HG03521 (cell line): ENCODE measurements around the gene CDKAL1.

Source experiments
- ATAC-seq: cut with Tn5 transposase; IDR thresholded peaks from one replicate; pipeline ENCODE4 v1.9.1; 2021; ENCODE audit warnings: mild to moderate bottlenecking, moderate library complexity; ENCODE audit not compliant: unreplicated experiment

CDKAL1 gene

DNA sequence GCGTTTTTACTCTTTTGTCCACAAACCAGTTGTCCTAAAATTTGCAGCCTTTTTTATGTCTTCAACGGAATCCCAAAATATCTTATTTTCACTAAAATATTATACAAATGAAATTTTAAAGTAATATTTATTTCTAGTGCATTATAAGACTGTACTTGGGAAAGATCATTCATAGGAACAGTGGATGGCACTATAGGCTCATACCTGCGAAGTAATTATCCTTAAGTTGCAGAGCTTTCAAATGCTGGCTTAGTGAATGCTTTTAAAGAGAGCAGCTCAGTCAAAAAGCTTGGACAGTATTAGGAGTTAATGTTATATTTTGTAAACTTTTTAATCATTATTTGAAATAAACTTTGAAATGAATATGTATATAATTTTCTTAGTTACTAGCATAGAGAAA is 254.9 kb downstream of the CDKAL1 start:
- ATAC-seq, result no peak

DNA sequence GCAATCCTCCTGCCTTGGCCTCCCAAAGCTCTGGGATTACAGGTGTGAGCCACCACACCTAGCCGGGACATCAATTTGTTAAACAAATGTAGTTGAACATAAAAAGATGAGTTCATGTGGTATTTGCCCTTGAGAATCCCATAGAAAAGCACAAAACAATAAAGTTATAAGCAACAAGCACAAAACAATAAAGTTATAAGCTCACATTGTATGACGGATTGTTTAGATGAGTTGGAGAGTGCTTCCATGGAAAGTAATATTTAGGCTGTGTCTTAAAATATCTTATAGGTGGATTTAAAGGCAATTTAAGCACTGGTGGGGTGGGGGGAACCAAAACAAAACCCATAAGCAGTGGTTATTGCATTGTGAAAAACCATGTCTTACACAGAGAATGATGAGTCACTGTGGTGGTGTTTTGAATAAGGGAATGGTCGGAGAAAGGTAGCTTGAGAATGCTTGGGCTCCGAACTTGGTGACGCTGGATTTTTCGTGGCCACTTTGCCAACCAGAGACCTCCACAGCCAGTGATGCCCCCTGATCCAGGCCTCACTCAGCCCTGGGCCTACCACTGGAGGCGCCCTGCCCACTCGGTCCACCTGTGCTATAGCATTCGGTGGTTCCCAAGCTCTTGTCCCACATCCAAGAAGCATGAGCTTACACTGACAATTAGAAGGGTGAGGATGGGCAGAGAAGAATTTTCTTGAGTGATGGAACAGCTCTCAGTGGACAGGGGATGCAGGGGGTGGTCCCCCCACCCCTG is 256.0 kb downstream of the CDKAL1 start:
- no peak for ATAC-seq

- ATAC-seq, result no peak
Observed at GRCh38 chr6:20791074-20791473, 256.8 kb downstream of the CDKAL1 start.

- ATAC-seq, result no peak
Observed at GRCh38 chr6:20791944-20792343, 257.7 kb downstream of the CDKAL1 start.

GRCh38 chr6:20793174-20793573 is 258.9 kb downstream of the CDKAL1 start:
- no peak for ATAC-seq

DNA sequence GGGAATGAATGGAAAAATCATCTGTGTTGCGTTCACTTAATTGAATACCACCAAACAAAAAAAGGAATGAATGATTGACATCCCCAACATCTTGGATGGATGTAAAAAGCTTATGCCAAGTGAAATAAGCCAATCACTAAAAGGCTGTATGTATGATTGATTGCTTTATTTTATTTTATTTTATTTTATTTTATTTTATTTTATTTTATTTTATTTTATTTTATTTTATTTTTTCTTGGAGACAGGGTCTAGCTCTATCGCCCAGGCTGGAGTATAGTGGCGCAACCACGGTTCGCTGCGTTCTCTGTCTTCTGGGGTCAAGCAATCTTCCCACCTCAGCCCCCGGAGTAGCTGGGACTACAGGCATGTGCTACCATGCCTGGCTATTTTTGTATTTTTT is 263.3 kb downstream of the CDKAL1 start:
- no peak for ATAC-seq

- no peak for ATAC-seq
Observed at GRCh38 chr6:20800229-20800628, 266.0 kb downstream of the CDKAL1 start.

DNA sequence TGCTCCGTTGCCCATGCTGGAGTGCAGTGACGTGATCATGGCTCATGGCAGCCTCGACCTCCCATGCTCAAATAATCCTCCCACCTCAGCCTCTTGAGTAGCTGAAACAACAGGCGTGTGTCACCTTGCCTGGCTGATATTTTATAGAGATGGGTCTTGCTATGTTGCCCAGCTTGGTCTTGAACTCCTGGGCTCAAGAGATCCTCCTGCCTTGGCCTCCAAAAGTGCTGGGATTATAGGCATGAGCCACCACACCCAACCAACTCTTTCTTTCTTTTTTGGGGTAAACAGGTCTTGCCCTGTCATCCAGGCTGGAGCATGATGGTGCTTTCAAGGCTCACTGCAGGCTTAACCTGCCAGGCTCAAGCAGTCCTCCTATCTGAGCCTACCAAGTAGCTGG is 266.4 kb downstream of the CDKAL1 start:
- no peak for ATAC-seq

- no peak for ATAC-seq
Observed at GRCh38 chr6:20801595-20801994, 267.3 kb downstream of the CDKAL1 start.

- ATAC-seq, result no peak
Observed at GRCh38 chr6:20802596-20802995, 268.3 kb downstream of the CDKAL1 start.

GRCh38 chr6:20805021-20805420 is 270.8 kb downstream of the CDKAL1 start:
- no peak for ATAC-seq

- ATAC-seq, result no peak
Observed at GRCh38 chr6:20806669-20807068, 272.4 kb downstream of the CDKAL1 start.

DNA sequence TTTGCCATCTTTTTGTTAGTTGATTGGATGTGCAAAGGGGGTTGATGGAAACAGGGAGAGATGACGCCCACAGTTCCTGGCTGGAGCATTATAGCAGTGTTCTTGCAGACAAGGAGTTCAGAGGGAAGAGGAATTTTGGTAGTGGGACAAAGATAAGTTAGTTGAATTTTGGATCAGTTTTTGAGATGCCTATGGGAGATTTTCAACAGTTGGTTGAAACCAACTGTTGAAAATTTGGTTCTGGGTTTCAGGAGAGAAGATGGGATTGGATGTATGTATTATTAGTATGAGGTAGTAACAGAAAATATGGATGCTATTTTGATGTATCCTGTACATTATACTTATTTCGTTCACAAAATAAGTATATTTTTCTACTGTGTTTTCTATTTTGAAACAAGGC is 274.2 kb downstream of the CDKAL1 start:
- ATAC-seq, result no peak

DNA sequence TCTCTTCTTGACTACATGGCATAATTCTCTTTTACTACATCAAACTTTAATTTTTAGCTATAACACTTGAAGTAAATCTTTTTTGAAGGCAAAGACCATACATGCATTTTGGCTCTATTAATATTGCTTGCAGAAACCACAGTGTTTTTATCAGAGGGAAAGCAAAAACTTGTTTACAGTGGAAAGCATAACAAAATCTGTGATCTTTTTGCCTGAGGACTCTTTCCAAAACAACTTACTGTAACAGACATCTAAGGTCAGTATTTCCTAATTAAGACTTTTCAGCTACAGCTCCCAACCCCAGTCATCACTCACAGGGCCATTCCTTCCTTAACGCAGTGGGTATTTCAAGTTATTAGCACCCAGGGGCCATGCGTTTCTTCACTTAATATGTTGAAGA is 274.7 kb downstream of the CDKAL1 start:
- ATAC-seq, result no peak

DNA sequence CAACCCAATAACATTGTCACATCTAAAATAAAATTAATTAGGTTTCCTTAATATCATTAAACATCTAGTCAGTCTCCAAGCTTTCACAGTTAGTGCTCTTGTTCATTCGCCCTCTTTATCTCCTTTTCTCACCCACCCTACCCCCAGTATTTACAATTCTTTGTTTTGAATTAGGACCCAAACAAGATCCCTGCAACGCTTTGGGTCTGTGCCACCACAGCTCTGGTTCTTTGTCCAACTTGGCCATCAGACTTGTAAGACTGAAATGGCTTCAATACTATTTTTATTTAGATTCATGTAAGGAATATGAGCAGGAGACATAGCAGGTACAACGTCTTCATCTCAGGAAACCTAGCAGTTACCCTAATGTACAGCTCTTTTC is 276.5 kb downstream of the CDKAL1 start:
- ATAC-seq, result no peak

- ATAC-seq, result no peak
Observed at GRCh38 chr6:20811109-20811761, 277.0 kb downstream of the CDKAL1 start.

DNA sequence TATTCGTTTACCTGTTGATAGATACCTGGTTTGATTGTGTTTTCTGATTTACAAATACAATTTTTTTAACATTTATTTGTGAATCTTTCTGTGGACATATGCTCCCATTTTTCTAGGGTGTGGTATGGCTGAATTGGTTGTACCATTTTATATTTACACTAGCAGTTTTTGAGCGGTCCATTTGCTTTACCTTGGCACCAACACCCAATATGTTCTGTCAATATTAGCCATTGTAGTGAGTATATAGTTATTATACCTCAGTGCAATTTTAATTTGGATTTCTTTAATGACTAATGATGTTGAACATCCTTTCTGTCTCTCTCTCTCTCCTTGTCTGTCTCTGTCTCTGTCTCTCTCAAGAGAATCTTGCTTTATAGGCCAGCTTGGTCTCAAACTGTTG is 278.5 kb downstream of the CDKAL1 start:
- ATAC-seq, result no peak

DNA sequence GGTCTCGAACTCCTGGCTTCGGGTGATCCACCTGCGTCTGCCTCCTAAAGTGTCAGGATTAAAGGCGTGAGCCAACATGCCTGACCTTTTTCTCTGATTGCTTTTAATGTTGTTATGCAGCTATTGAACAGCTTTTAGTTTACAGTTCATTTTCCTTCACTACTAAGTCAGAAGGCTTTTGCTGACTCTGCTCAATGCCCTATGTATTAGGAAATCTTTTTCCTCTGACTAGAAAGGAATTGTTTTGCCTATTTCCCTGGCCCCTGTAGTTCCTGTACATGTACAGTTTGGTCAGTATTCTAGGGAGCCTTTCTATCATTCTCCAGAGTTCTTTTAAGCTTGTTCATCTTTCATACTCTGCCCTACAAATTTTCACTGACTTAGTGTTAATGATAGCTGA is 280.2 kb downstream of the CDKAL1 start:
- ATAC-seq, result no peak

DNA sequence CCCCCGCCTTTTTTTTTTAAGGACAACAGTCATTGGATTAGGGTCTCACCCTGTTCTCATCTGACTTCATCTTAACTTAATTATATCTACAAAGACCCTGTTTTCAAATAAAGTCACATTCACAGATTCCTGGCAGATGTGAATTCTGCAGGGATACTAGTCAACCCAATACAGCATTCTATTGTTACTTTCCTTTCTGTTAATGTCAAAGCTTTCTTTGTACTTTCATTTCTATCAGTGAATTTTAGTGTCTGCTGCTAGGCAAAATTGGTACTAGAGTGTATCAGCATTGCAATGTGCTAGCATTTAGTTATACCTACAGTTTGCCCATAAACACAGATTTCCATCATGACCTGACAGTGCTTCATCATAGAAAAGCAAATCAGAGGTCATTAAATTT is 281.9 kb downstream of the CDKAL1 start:
- no peak for ATAC-seq

DNA sequence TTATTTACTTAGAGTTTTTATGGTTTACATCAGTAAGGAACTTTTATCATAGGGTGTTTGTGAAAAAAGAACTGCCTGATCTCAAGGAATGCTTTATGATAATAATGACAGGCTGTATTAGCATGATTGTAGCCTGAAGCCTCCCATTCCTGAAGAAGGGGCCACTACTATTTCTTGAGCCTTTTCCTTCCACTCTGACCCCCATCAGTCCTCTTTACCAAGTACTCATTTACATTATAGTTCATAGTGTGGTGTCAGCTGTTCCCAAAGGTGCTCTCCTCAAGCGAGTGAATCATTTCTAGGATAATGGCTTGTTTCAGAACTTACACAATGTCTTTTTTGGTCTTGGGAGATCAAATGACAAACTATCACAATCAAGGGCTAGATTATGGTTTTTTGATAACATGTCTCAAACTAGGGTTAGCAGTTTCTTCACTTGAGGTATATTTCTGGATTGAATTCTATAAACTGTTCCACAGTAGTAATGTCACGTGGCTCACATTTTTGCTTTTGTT is 283.6 kb downstream of the CDKAL1 start:
- no peak for ATAC-seq

DNA sequence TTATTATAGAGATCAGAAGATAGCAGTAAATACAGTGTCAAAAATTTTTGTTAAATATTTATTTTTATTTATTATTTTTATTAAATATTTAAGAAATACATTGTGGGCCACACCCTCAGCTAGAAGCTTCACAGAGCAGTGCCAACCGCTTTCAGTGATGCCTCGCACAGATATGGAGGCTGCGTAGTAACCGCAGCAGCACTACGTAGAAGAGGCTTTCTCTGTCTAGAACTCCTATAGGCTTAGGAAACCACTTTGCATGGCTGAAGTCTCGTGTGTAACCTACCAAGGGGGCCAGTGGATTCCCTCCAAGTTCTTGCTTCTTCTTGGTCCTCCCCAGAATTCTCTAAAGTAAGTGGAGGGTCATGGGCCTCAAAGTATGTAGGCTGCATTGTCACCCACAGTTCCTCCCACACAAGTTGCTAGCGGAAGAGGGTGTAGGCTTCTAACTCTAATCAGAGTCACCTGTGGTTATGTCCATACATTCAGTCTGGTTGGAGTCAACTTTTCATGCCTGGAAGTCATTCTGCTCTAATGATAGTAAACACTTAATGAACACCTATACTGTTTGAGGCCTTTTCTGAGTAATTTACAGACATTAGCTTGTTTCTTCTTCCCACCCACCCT is 285.6 kb downstream of the CDKAL1 start:
- no peak for ATAC-seq

DNA sequence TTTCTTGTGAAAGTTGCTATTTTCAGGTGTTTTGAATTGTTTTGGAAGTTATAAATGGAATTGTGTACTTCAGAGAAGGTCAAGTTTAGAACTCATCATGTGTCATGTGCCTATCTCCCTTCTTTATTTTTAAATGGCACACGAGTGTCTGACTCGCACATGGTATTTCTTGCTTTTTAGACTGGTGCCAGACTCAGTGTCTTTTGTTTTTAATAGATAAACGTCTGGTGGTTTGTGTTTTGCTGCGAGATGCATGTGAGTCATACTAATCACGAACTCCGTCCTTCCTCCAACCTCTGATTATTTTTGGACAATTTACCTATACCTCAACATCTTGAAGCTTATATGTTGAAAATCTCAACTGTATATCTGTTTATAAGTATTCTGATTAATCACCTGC is 292.1 kb downstream of the CDKAL1 start:
- no peak for ATAC-seq
